GM23338 (cell line): Measurements from ENCODE around the gene SLC5A6. TPM values are rescaled to one million over a fixed set of nuclear protein-coding genes. Genes with fewer than 3 reads are reported as not detected.

Source experiments
- ATAC-seq: fragments of 200-7000 bp; cut with Tn5 transposase; 3 replicates; pipeline ENCODE4 v1.9.1; 2020
- DNase-seq: peaks from one replicate; pipeline ENCODE4 v3.0.0-alpha.2; 2015; ENCODE audit warnings: low spot score
- H2AFZ ChIP-seq: fragments of 200-600 bp; sonication (generic); 2 replicates; pipeline ENCODE4 v1.8.0; 2016; ENCODE audit warnings: antibody characterized with exemption, mild to moderate bottlenecking, moderate library complexity
- H3F3A ChIP-seq: fragments of 200-600 bp; sonication (generic); replicated peaks from 2 replicates; pipeline ENCODE4 v1.8.0; 2017; ENCODE audit warnings: antibody characterized with exemption, mixed run types, low read depth
- H3K27ac ChIP-seq: fragments of 200-600 bp; sonication (generic); 2 replicates; pipeline ENCODE4 v1.6.1; 2016; ENCODE audit warnings: low read depth
- H3K27me3 ChIP-seq: fragments of 200-600 bp; sonication (generic); 2 replicates; pipeline ENCODE4 v1.8.0; 2016; ENCODE audit warnings: mild to moderate bottlenecking, mixed run types, moderate library complexity; ENCODE audit not compliant: insufficient read depth
- H3K36me3 ChIP-seq: fragments of 200-600 bp; sonication (generic); 2 replicates; pipeline ENCODE4 v1.8.0; 2016; ENCODE audit warnings: mild to moderate bottlenecking; ENCODE audit not compliant: insufficient read depth
- H3K4me1 ChIP-seq: fragments of 200-600 bp; sonication (generic); 2 replicates; pipeline ENCODE4 v1.8.0; 2016; ENCODE audit warnings: mild to moderate bottlenecking, moderate library complexity; ENCODE audit not compliant: insufficient read depth
- H3K4me2 ChIP-seq: fragments of 200-600 bp; sonication (generic); 2 replicates; pipeline ENCODE4 v1.7.1; 2017; ENCODE audit warnings: mixed run types
- H3K4me3 ChIP-seq: fragments of 200-600 bp; sonication (generic); 2 replicates; pipeline ENCODE4 v1.6.1; 2016; ENCODE audit warnings: mixed run types
- H3K79me2 ChIP-seq: fragments of 200-600 bp; sonication (generic); replicated peaks from 2 replicates; pipeline ENCODE4 v1.8.0; 2017; ENCODE audit warnings: mild to moderate bottlenecking; ENCODE audit not compliant: insufficient read depth
- H3K9me2 ChIP-seq: fragments of 200-600 bp; sonication (generic); 2 replicates; pipeline ENCODE4 v1.8.0; 2017; ENCODE audit not compliant: insufficient read depth
- H4K20me1 ChIP-seq: fragments of 200-600 bp; sonication (generic); replicated peaks from 2 replicates; pipeline ENCODE4 v1.8.0; 2017; ENCODE audit warnings: mild to moderate bottlenecking; ENCODE audit not compliant: insufficient read depth
- H3K27ac Mint-ChIP-seq: 2 replicates; pipeline ENCODE4 v1.8.0; 2020; ENCODE audit warnings: inconsistent platforms, mild to moderate bottlenecking, moderate library complexity, mixed read lengths
- H3K27me3 Mint-ChIP-seq: 3 replicates; pipeline ENCODE4 v1.8.0; 2022; ENCODE audit warnings: low read depth, mild to moderate bottlenecking, moderate library complexity, mixed read lengths, inconsistent platforms; ENCODE audit not compliant: insufficient read depth, poor library complexity
- H3K36me3 Mint-ChIP-seq: 3 replicates; pipeline ENCODE4 v1.8.0; 2021; ENCODE audit warnings: low read depth, mild to moderate bottlenecking, inconsistent platforms, moderate library complexity, mixed read lengths
- H3K4me1 Mint-ChIP-seq: 3 replicates; pipeline ENCODE4 v1.8.0; 2020; ENCODE audit warnings: mild to moderate bottlenecking, inconsistent platforms, mixed read lengths
- H3K4me3 Mint-ChIP-seq: 3 replicates; pipeline ENCODE4 v1.8.0; 2021; ENCODE audit warnings: moderate library complexity, mild to moderate bottlenecking, inconsistent platforms, mixed read lengths
- H3K9me3 Mint-ChIP-seq: 3 replicates; pipeline ENCODE4 v1.8.0; 2020; ENCODE audit warnings: moderate library complexity, mild to moderate bottlenecking, inconsistent platforms, mixed read lengths
- CREB1 ChIP-seq: fragments of 250-450 bp; sonication (Bioruptor Pico); IDR thresholded peaks from 2 replicates; pipeline ENCODE4 v1.5.0; 2020; ENCODE audit warnings: low read depth, mild to moderate bottlenecking, moderate library complexity
- CTCF ChIP-seq, 2 experiments: fragments of 200-600 bp in 1 of 2; sonication (generic) in 1 of 2; conservative IDR thresholded peaks; 2 replicates each; pipeline versions ENCODE4 v1.5.1 to v1.6.1; 2016 to 2017; ENCODE audit warnings: antibody characterized with exemption in 2 of 2, low read depth in 2 of 2, mild to moderate bottlenecking in 2 of 2, moderate library complexity in 1 of 2
- ETS1 ChIP-seq: IDR thresholded peaks from 2 replicates; pipeline ENCODE4 v1.6.1; 2016; ENCODE audit warnings: antibody characterized with exemption
- EZH2 ChIP-seq: fragments of 200-600 bp; sonication (generic); IDR thresholded peaks from one replicate; pipeline ENCODE4 v1.8.0; 2017; ENCODE audit warnings: antibody characterized with exemption, mild to moderate bottlenecking, low read depth; ENCODE audit not compliant: unreplicated experiment
- EZH2phosphoT487 ChIP-seq: fragments of 200-600 bp; sonication (generic); IDR thresholded peaks from one replicate; pipeline ENCODE4 v1.8.1; 2018; ENCODE audit warnings: antibody characterized with exemption; ENCODE audit not compliant: unreplicated experiment
- JUNB ChIP-seq: IDR thresholded peaks from one replicate; pipeline ENCODE4 v1.6.1; 2016; ENCODE audit warnings: antibody characterized with exemption; ENCODE audit not compliant: unreplicated experiment
- POLR2AphosphoS5 ChIP-seq: IDR thresholded peaks from 2 replicates; pipeline ENCODE4 v1.6.1; 2016; ENCODE audit warnings: antibody characterized with exemption, low read depth
- STAT1 ChIP-seq: IDR thresholded peaks from one replicate; pipeline ENCODE4 v1.6.1; 2016; ENCODE audit warnings: antibody characterized with exemption; ENCODE audit not compliant: unreplicated experiment
- ZNF114 ChIP-seq: fragments of 250-450 bp; sonication (Bioruptor Pico); IDR thresholded peaks from 2 replicates; pipeline ENCODE4 v1.5.0; 2020; ENCODE audit warnings: mild to moderate bottlenecking, moderate library complexity
- ZNF331 ChIP-seq: fragments of 250-450 bp; sonication (Bioruptor Pico); IDR thresholded peaks from 2 replicates; pipeline ENCODE4 v1.5.0; 2020; ENCODE audit warnings: low read depth, mild to moderate bottlenecking, moderate library complexity
- polyA plus RNA-seq: library from polyadenylated mRNA; unstranded; fragments of >200 nt; fragmentation: Nextera tagmentation; extraction: Ambion mirVana; gene quantifications from 2 replicates; pipeline ENCODE4 v1.2.1, GENCODE V29; 2016
- total RNA-seq: library from RNA; depleted of rRNA; stranded (reverse); fragments of >200 nt; shearing (Covaris generic); gene quantifications from 2 replicates; pipeline ENCODE4 v1.2.3, GENCODE V29; 2014
- TF ChIP-seq, protein P1 (sequence below): IDR thresholded peaks from one replicate; pipeline ENCODE4 v1.6.1; 2018; ENCODE audit warnings: antibody characterized with exemption; ENCODE audit not compliant: unreplicated experiment
- TF ChIP-seq, protein P2 (sequence below): fragments of 250-450 bp; sonication (Bioruptor Pico); IDR thresholded peaks from 2 replicates; pipeline ENCODE4 v1.5.0; 2020; ENCODE audit warnings: mild to moderate bottlenecking, moderate library complexity

SLC5A6 gene
- total and polyA plus RNA-seq, 2 experiments from 2014 or later = 44.3 to 153 TPM

GRCh38 chr2:27158468-27158867 lies 53.6 kb downstream of the SLC5A6 start:
- Mint-ChIP-seq H3K27me3 (peaks cover 15% of the 10 kb centered on the region), H3K36me3 (no peaks in the 10 kb centered on the region), H3K27ac (no peak overlapping the region), H3K4me1 (peaks cover 2% of the 10 kb centered on the region; the same call in 2 of the 3 replicates), H3K4me3 (no peak overlapping the region), H3K9me3 (no peaks in the 10 kb centered on the region)
- peak; percentile 19; the same call in 2 of the 3 replicates for ATAC-seq
- no peaks in the 10 kb centered on the region for H3K79me2 ChIP-seq
- H3F3A ChIP-seq = no peaks in the 10 kb centered on the region
- H4K20me1 ChIP-seq = no peaks in the 10 kb centered on the region
- H3K9me2 ChIP-seq = no peaks in the 10 kb centered on the region
- TF ChIP-seq ETS1 (no peak), EZH2 (no peak), ZNF114 (CRISPR knock-in tag) (no peak), CTCF (conservative IDR thresholded peaks at IDR 0.05; ENCODE audit: low read depth in 2 of 2) (no peak), CREB1 (no peak), JUNB (no peak), STAT1 (no peak), ZNF331 (CRISPR knock-in tag) (no peak), EZH2phosphoT487 (no peak), POLR2AphosphoS5 (no peak)
- TF ChIP-seq, protein P1, sequence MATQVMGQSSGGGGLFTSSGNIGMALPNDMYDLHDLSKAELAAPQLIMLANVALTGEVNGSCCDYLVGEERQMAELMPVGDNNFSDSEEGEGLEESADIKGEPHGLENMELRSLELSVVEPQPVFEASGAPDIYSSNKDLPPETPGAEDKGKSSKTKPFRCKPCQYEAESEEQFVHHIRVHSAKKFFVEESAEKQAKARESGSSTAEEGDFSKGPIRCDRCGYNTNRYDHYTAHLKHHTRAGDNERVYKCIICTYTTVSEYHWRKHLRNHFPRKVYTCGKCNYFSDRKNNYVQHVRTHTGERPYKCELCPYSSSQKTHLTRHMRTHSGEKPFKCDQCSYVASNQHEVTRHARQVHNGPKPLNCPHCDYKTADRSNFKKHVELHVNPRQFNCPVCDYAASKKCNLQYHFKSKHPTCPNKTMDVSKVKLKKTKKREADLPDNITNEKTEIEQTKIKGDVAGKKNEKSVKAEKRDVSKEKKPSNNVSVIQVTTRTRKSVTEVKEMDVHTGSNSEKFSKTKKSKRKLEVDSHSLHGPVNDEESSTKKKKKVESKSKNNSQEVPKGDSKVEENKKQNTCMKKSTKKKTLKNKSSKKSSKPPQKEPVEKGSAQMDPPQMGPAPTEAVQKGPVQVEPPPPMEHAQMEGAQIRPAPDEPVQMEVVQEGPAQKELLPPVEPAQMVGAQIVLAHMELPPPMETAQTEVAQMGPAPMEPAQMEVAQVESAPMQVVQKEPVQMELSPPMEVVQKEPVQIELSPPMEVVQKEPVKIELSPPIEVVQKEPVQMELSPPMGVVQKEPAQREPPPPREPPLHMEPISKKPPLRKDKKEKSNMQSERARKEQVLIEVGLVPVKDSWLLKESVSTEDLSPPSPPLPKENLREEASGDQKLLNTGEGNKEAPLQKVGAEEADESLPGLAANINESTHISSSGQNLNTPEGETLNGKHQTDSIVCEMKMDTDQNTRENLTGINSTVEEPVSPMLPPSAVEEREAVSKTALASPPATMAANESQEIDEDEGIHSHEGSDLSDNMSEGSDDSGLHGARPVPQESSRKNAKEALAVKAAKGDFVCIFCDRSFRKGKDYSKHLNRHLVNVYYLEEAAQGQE = no peak
- TF ChIP-seq, protein P2, sequence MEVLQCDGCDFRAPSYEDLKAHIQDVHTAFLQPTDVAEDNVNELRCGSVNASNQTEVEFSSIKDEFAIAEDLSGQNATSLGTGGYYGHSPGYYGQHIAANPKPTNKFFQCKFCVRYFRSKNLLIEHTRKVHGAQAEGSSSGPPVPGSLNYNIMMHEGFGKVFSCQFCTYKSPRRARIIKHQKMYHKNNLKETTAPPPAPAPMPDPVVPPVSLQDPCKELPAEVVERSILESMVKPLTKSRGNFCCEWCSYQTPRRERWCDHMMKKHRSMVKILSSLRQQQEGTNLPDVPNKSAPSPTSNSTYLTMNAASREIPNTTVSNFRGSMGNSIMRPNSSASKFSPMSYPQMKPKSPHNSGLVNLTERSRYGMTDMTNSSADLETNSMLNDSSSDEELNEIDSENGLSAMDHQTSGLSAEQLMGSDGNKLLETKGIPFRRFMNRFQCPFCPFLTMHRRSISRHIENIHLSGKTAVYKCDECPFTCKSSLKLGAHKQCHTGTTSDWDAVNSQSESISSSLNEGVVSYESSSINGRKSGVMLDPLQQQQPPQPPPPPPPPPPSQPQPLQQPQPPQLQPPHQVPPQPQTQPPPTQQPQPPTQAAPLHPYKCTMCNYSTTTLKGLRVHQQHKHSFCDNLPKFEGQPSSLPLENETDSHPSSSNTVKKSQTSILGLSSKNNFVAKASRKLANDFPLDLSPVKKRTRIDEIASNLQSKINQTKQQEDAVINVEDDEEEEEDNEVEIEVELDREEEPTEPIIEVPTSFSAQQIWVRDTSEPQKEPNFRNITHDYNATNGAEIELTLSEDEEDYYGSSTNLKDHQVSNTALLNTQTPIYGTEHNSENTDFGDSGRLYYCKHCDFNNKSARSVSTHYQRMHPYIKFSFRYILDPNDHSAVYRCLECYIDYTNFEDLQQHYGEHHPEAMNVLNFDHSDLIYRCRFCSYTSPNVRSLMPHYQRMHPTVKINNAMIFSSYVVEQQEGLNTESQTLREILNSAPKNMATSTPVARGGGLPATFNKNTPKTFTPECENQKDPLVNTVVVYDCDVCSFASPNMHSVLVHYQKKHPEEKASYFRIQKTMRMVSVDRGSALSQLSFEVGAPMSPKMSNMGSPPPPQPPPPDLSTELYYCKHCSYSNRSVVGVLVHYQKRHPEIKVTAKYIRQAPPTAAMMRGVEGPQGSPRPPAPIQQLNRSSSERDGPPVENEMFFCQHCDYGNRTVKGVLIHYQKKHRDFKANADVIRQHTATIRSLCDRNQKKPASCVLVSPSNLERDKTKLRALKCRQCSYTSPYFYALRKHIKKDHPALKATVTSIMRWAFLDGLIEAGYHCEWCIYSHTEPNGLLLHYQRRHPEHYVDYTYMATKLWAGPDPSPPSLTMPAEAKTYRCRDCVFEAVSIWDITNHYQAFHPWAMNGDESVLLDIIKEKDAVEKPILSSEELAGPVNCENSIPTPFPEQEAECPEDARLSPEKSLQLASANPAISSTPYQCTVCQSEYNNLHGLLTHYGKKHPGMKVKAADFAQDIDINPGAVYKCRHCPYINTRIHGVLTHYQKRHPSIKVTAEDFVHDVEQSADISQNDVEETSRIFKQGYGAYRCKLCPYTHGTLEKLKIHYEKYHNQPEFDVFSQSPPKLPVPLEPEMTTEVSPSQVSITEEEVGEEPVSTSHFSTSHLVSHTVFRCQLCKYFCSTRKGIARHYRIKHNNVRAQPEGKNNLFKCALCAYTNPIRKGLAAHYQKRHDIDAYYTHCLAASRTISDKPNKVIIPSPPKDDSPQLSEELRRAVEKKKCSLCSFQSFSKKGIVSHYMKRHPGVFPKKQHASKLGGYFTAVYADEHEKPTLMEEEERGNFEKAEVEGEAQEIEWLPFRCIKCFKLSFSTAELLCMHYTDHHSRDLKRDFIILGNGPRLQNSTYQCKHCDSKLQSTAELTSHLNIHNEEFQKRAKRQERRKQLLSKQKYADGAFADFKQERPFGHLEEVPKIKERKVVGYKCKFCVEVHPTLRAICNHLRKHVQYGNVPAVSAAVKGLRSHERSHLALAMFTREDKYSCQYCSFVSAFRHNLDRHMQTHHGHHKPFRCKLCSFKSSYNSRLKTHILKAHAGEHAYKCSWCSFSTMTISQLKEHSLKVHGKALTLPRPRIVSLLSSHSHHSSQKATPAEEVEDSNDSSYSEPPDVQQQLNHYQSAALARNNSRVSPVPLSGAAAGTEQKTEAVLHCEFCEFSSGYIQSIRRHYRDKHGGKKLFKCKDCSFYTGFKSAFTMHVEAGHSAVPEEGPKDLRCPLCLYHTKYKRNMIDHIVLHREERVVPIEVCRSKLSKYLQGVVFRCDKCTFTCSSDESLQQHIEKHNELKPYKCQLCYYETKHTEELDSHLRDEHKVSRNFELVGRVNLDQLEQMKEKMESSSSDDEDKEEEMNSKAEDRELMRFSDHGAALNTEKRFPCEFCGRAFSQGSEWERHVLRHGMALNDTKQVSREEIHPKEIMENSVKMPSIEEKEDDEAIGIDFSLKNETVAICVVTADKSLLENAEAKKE (CRISPR knock-in tag) = no peak
- H3K27me3 ChIP-seq = no peaks in the 10 kb centered on the region
- DNase-seq = no peak
- no peaks in the 10 kb centered on the region for H3K36me3 ChIP-seq
- H2AFZ ChIP-seq = peak overlapping the region; percentile 66; the same call in 1 of the 2 replicates
- H3K27ac ChIP-seq = no peak overlapping the region
- H3K4me1 ChIP-seq = no peaks in the 10 kb centered on the region
- no peak overlapping the region for H3K4me3 ChIP-seq
- H3K4me2 ChIP-seq = no peak overlapping the region
